Stimulated activated naive CD4-positive, alpha-beta T cell (primary cell): Measurements from ENCODE around the gene EFEMP2.
A peak's percentile ranks its signal among the peaks of the same experiment; 100 is the strongest.

Source experiments
- DNase-seq, 6 experiments: peaks; one replicate each; lab custom pipeline; 2025; lab: John Stamatoyannopoulos, UW

The EFEMP2 gene

GRCh38 chr11:65900125-65900898 is 27.7 kb upstream of the EFEMP2 start, which contains the start of gene FOSL1:
Gene FOSL1 (minus strand): TSS chr11:65900388. CDS start chr11:65900339, 49 bp downstream.
- DNase-seq = peak; percentile 83 to 94 (median 88)

DNA sequence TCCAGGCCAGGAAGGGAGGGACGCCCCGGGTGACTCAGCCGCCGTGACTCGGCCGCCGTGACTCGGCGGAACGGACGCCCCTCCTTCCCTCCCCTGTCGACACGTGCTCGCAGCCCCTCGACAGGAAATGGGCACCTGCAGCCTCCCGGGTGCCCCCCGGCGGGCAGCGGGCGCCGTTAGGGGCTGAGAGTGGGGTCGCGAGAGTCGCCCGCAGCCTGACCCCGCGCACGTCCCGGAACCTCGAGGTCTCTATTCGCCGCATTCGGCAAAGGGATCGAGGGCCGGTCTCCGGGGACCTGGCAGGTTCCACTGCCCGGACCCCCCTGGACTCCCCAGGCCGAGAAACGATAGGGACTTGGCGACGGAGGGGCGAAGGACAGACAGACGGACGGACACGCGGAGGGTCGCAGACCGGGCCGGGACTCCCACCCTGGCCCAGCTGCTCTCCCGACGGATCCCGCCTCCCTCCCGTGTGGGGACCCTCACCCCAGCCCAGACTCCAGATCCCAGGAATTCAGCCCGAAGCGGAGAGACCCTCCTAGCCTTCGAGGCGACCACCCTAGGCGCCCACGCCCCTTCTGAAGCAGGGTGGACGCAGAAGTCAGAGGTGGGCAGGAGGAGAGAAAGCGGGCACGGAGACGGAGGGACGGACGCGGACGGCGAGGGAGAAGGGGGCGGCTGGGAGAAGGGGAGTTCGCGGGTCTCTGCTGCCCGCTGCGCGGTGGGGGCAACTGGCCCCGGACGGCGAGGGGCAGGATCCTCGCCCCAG is 26.9 kb upstream of the EFEMP2 start:
- peak in 4 of 6 experiments; percentile 7 to 35 (median 24) for DNase-seq

DNA sequence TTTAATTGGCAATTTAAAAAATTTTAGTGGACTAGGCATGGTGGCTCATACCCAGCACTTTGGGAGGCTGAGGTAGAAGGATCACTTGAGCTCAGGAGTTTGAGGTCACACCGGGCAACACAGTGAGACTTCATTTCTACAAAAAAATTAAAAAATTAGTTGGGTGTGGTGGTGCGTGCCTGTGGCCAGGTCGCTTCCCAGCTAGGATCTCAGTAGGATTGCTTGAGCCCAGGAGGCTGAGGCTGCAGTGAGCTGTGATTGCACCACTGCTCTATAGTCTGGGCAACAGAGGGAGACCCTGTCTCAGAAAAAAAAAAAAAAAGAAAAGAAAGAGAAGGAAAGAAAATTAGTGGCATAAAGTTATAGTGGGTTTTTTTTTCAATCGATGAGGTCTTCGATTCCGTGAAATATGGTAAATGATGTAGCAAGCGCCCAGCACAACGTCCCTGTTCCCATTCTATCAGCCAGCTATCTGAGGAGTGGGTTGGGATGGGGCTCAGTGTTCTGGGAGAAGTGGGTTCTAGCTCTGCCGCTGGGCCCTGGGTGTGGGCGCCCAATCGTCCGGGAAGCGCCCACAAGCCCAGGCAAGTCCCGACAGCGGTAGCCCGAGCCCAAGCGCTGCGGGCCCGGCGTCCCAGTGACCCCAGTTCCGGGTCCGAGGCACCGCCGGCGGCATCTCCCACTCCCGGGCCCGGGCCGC is 26.2 kb upstream of the EFEMP2 start:
- DNase-seq = no peak

DNA sequence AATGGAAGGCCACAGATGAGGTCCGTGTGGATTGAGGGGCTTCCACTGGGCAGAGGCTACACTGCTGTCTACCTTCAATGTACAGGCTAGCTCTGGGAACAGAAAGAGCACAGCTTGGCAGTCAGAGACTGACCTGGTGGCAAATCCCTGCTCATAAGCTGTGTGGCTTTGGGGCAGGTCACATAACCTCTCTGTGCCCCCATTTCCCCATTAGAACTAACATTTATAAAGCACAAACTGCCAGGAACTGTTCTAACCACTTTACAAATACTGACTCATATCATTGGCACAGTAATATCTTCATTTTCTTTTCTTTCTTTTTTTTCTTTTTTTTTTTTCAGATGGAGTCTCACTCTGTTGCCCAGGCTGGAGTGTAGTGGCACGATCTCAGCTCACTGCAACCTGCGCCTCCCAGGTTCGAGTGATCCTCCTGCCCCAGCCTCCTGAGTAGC is 24.4 kb upstream of the EFEMP2 start:
- no peak for DNase-seq

DNA sequence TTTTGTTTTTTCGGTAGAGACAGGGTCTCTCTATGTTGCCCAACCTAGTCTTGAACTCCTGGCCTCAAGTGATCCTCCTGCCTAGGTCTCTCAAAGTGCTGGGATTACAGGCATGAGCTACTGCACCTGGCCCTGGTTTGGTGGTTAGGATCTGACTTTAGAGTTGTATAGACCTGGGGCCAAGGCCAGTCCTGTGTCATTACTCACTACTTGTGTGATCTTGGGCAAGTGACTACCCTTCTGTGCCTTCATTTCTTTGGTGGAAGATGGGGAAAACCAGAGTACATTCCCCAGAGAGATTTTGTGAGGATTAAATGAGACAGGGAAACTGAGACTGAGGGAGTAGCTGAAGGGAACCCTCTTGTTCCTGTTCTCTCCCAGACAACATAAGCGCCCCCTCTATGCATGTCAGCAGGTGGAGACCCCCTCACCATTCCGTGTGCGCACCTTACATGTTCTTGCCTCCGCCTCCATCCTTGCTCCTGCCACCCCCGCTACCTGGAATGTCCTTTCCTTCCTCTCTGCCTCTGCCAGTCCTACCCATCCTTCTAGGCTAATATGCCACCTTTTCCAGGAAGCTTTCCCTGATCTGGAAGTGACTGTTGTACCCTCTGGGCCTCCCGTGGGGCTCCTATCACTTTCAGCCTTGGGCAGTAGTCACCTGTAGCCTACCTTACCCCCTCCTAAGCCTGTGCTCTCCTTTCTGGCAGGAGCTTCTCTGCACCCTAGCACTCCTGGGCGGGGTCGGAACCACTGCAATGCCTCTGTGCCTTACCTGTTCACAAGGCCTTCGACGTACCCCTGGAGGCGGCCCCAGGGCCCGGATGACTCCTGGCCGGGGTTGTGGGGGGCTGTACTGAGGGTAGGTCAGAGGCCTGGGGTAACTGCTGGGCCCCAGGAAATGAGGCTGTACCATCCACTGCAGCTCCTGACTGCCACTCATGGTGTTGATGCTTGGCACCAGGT is 23.7 kb upstream of the EFEMP2 start:
- no peak for DNase-seq

DNA sequence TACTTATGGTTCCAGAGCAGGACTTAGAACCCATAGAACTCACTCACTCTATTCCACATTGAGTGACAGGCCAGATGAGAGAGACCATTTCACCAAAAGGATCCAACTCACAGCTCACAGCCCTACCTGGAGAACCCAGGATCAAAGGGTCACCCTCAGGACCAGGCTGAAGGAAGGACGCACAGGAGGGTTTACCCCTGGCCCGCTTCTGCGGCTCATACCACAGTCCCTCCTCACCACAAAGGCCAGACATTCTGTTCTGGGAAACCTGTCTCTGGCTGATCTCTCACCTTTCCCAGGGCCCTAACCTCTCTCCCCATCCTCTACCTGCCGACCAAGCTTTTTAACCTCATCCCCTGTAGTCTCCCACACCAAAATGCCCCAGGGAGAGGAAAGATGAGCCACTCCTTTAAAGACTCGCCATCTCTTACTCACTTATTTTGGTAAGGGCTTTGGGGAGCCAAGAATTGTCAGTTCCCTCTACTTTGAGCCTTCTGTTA is 22.9 kb upstream of the EFEMP2 start:
- DNase-seq = no peak

DNA sequence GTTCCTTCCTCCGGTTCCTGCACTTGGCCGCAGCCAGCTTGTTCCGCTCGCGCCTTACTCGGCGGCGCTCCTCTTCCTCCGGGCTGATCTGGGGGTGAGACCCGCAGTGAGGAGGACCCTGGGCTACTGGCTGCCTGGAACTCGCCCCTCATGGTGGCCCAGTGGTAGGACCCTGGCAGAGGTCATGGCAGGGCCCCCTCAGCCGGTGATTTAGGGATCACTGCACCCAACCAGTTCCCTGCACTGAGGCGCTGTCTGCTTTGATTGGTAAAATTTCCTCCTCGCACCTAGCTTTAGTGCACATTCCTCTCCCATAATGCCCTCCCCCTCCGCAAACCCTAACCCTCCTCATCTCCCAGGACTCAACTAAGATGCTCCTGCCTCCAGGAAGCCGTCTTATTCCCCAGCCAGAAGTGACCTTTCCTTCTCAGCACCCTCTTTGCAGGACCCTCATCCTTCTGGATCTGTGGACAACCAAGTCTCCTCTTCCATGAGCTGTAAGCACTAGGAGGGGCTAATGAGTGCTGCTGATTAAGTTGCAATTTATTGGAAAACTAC is 21.5 kb upstream of the EFEMP2 start:
- peak in 3 of 6 experiments; percentile 14 to 23 (median 14) for DNase-seq

DNA sequence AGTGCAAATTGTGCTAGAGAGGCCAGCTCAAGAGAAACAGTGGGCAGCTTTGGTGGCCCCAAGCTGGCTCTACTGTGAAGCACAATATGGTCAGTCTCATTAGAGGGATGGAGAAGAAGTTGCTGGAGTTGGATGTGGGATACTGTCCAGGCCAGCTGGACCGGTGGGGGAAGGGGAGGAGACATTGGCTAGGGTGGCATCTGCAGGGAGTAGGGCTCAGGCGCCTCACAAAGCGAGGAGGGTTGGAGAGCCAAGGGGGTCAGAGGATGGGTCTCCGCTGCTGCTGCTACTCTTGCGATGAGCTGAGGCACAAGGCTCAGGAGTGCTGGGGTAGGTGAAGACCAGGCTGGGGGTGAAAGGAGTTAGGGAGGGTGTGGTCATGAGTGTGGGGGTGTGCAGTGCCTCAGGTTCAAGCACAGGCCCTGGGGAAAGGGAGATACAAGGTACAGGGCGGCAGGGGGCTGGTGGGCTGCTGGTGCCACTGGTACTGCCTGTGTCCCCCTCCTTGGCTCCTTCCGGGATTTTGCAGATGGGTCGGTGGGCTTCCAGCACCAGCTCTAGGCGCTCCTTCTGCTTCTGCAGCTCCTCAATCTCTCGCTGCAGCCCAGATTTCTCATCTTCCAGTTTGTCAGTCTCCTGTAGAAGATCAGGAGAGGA is 20.2 kb upstream of the EFEMP2 start:
- no peak for DNase-seq

DNA sequence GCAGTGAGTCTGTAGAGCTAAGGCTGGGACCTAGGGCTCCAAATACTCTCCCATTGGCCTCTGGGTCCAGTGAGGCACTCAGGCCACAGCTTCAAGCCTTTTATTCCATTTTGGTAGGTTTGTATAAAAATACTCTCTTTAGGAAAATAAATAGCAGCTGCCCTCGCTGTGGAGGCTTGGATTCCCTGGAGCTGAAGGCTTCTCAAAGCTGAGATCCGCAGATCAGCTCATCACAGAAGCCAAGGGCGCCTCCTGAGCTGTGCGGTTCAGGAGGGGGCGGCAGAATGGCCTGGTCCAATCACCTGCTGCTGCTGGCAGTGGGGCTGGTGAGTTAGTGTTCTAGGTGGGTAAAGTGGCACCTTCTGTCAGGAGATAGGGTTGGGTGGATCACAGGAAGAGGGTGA is 19.5 kb upstream of the EFEMP2 start:
- DNase-seq = peak in 2 of 6 experiments; percentile 10 to 21

DNA sequence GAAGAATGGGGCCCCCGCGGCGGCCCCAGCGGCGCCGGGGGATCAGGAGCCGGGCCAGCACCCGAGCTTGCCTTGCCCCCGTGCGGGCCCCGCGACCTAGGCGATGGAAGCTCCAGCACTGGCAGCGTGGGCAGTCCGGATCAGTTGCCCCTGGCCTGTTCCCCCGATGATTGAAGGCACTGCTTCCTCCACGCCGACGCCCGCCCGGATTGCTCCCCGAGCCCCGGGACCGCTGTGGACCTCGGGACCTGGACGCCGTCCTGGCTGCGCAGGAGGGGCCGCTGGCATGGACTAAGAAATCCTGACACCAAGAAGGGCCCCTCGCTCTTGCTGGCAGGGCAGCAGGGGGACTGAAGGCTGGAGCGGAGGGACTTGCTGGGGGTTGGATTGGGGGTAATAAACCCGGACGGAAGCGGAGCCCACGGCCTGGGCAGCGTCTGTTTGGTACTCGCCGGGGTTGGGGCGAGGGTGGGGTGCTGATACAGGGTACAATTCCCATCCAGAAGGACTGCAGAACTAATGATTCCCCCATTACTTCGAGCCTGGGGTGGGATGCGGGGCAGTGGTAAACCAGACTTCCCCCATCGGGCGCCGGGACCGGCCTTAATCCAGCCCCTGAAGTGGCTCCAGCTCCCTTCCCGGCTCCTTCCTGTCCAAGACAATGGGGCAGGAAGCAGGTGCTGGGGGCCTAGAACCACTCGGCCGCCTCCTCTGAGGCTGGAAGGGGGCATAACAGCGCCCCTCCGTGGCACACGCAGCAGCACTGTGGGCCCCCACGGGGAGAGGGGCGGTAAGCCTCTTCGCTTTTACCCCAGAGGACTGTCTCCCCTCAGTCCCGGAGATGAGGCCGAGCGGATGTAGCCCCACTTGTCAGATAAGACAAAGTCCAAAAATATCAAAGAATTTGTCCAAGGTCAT is 18.9 kb upstream of the EFEMP2 start:
- DNase-seq = peak in 1 of 6 experiments; percentile 19

GRCh38 chr11:65890324-65891218 is 18.0 kb upstream of the EFEMP2 start, which contains the start of gene CCDC85B:
Gene CCDC85B (plus strand): TSS chr11:65890673. CDS start chr11:65890784, 111 bp downstream.
- peak; percentile 96 to 98 (median 97) for DNase-seq

- peak; percentile 86 to 94 (median 90) for DNase-seq
Measured at GRCh38 chr11:65888163-65888814, 15.7 kb upstream of the EFEMP2 start, which contains the start of gene FIBP. Gene FIBP (minus strand): TSS chr11:65888471. CDS start chr11:65888418, 53 bp downstream.

DNA sequence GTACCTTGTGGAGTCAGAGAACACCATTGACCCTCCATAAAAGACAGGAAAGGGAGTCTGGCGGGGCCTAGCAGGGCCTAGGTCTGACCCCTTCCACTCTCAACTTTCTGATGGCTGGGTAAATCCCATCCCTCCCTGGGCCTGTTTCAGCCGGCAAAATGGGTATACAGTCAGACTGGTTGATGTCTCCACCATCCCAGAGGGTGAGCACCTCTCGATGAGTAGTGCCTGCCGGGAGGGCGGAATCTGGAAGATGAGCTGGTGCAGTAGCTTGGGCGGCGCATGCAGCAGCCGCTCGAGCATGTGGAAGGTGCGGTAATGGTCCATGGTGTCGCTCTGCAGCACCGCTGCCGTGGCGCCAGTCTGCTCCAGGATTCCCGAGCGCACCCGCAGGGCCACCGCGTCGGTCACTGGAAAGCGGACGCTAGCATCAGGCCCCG is 15.1 kb upstream of the EFEMP2 start:
- DNase-seq = peak in 1 of 6 experiments; percentile 55

DNA sequence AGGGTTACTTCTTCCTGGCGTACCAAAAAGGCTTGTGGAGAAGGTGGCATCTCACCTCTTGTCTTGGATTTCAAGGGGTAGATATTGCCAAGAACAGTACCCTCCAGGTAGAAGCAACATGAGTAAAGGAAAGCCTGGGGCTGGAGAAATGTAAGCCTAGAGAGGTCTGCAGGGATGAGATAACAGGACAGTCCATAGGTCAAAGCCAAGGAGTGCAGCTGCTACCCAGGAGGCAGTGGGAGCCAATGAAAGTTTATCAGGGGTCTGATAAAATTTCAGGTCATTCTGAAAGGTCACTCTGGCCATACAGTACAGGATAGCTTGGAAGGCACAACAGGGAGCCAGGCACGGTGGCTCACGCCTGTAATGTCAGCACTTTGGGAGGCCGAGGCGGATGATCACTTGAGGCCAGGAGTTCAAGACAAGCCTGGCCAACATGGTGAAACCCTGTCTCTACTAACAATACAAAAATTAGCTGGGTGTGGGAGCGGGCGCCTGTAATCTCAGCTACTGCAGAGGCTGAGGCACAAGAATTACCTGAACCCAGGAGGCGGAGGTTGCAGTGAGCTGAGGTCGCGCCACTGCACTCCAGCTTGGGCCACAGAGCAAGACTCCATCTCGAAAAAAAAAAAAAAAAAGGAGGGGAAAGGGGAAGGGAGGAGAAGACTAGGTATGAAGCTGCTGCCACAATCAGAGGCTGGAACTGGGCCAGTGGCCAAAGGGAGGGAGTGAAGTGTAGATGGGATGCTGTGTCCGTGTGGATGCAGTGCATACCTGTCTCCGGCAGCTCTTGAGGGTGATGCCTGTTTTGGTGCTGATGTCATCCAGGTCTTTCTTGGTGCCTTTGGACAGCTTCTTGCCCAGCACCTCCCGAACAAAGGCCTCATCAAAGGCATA is 14.5 kb upstream of the EFEMP2 start:
- no peak for DNase-seq

DNA sequence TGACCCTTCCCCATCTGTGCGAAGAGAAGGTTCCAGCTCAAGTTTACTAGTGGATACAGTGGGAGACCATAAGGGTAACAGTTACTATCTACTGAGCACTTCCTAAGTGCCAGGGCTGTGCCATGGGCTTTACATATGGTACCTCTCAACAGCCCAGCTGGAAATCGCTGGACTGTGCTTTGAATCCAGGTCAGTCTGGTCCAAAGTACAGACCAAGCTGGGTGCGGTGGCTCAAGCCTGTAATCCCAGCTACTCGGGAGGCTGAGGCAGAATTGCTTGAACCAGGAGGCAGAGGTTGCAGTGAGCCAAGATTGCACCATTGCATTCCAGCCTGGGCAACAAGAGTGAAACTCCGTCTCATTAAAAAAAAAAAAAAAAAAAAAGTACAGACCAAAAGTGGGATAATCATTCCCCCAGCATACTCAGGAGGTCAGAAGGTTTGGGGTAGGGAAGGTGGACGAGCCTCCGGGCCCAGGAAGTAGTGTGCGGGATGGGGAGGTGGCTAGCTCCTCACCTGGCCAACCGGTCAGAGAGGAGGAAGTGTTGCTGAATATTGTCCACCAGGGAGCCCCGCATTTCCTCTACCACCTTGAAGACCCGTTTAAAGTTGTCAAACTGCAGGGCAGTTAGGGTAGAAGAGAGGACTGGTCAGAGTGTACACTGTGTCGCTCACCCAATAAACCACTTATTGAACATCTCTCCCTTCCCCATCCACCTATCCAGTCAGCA is 13.4 kb upstream of the EFEMP2 start:
- DNase-seq = no peak
